Subcutaneous abdominal adipose tissue (tissue), 5 donors: ENCODE measurements around the gene CACNA2D3.

Source experiments
- H3K27ac ChIP-seq: one replicate; pipeline ENCODE4 v1.7.0; 2013; ENCODE audit warnings: low read depth, mild to moderate bottlenecking, inconsistent platforms, low read length, moderate library complexity
- H3K27me3 ChIP-seq, 5 donors: one replicate each; pipeline ENCODE4 v1.7.0; 2013; ENCODE audit warnings: low read length in 5 of 5, inconsistent platforms in 1 of 5; ENCODE audit not compliant: control insufficient read depth in 5 of 5, insufficient read depth in 4 of 5
- H3K36me3 ChIP-seq, 5 donors: one replicate each; pipeline ENCODE4 v1.7.0; 2013; ENCODE audit warnings: low read length in 5 of 5; ENCODE audit not compliant: control insufficient read depth in 5 of 5, insufficient read depth in 5 of 5
- H3K4me1 ChIP-seq, 5 donors: one replicate each; pipeline ENCODE4 v1.7.0; 2013; ENCODE audit warnings: low read length in 5 of 5, mild to moderate bottlenecking in 3 of 5, moderate library complexity in 1 of 5; ENCODE audit not compliant: control insufficient read depth in 5 of 5, insufficient read depth in 5 of 5
- H3K4me3 ChIP-seq, 5 donors: one replicate each; pipeline ENCODE4 v1.7.0; 2013; ENCODE audit warnings: low read length in 5 of 5, low read depth in 1 of 5
- H3K9ac ChIP-seq, 5 donors: one replicate each; pipeline ENCODE4 v1.7.0; 2013; ENCODE audit warnings: low read length in 5 of 5, mild to moderate bottlenecking in 4 of 5, moderate library complexity in 3 of 5
- H3K9me3 ChIP-seq, 5 donors: one replicate each; pipeline ENCODE4 v1.7.0; 2013; ENCODE audit warnings: low read length in 5 of 5; ENCODE audit not compliant: control insufficient read depth in 5 of 5
- donor health status: healthy.
- donor health status: healthy.
- donor health status: healthy.
- donor health status: healthy.
- donor health status: healthy.

Gene CACNA2D3

GRCh38 chr3:54421943-54422342 lies 299.6 kb downstream of the CACNA2D3 start:
- Histone ChIP-seq H3K4me3 (no peak overlapping the region), H3K27ac (no peak overlapping the region), H3K36me3 (no peaks in the 10 kb centered on the region), H3K27me3 (peaks cover 0 to 3% (median 0%) of the 10 kb centered on the region in 5 donors), H3K4me1 (no peaks in the 10 kb centered on the region), H3K9ac (no peak overlapping the region), H3K9me3 (no peaks in the 10 kb centered on the region)

GRCh38 chr3:54424292-54424691 lies 301.9 kb downstream of the CACNA2D3 start:
- H3K27me3 ChIP-seq, result peaks cover 0 to 3% (median 0%) of the 10 kb centered on the region in 5 donors
- H3K9me3 ChIP-seq, result no peaks in the 10 kb centered on the region
- H3K4me1 ChIP-seq, result no peaks in the 10 kb centered on the region
- H3K36me3 ChIP-seq, result no peaks in the 10 kb centered on the region
- H3K4me3 ChIP-seq, result no peak overlapping the region
- H3K27ac ChIP-seq, result no peak overlapping the region
- H3K9ac ChIP-seq, result no peak overlapping the region

GRCh38 chr3:54426381-54426780 lies 304.0 kb downstream of the CACNA2D3 start:
- H3K27ac ChIP-seq, result no peak overlapping the region
- H3K9me3 ChIP-seq, result no peaks in the 10 kb centered on the region
- no peak overlapping the region for H3K9ac ChIP-seq
- H3K4me3 ChIP-seq, result no peak overlapping the region
- no peaks in the 10 kb centered on the region for H3K4me1 ChIP-seq
- H3K27me3 ChIP-seq, result peaks cover 0 to 2% (median 0%) of the 10 kb centered on the region in 5 donors
- H3K36me3 ChIP-seq, result no peaks in the 10 kb centered on the region

GRCh38 chr3:54427501-54427900 lies 305.1 kb downstream of the CACNA2D3 start:
- Histone ChIP-seq H3K9me3 (no peaks in the 10 kb centered on the region), H3K4me3 (no peak overlapping the region), H3K27me3 (no peaks in the 10 kb centered on the region), H3K27ac (no peak overlapping the region), H3K36me3 (no peaks in the 10 kb centered on the region), H3K4me1 (no peaks in the 10 kb centered on the region), H3K9ac (no peak overlapping the region)

GRCh38 chr3:54427941-54428871 lies 305.9 kb downstream of the CACNA2D3 start:
- Histone ChIP-seq H3K27me3 (no peaks in the 10 kb centered on the region), H3K27ac (no peak overlapping the region), H3K36me3 (no peaks in the 10 kb centered on the region), H3K9ac (no peak overlapping the region), H3K4me1 (no peaks in the 10 kb centered on the region), H3K9me3 (no peaks in the 10 kb centered on the region), H3K4me3 (no peak overlapping the region)

- H3K27me3 ChIP-seq, result peaks cover 0 to 5% (median 0%) of the 10 kb centered on the region in 5 donors
- H3K9ac ChIP-seq, result no peak overlapping the region
- H3K4me3 ChIP-seq, result no peak overlapping the region
- no peak overlapping the region for H3K27ac ChIP-seq
- no peaks in the 10 kb centered on the region for H3K4me1 ChIP-seq
- no peaks in the 10 kb centered on the region for H3K9me3 ChIP-seq
- no peaks in the 10 kb centered on the region for H3K36me3 ChIP-seq
These were observed 310.6 kb downstream of the CACNA2D3 start for GRCh38 chr3:54432975-54433374.

- H3K36me3 ChIP-seq, result no peaks in the 10 kb centered on the region
- H3K27ac ChIP-seq, result no peak overlapping the region
- peaks cover 0 to 5% (median 0%) of the 10 kb centered on the region in 5 donors for H3K27me3 ChIP-seq
- H3K4me3 ChIP-seq, result no peak overlapping the region
- H3K9ac ChIP-seq, result no peak overlapping the region
- no peaks in the 10 kb centered on the region for H3K9me3 ChIP-seq
- H3K4me1 ChIP-seq, result no peaks in the 10 kb centered on the region
These were observed 311.5 kb downstream of the CACNA2D3 start for GRCh38 chr3:54433846-54434245.

- Histone ChIP-seq H3K36me3 (no peaks in the 10 kb centered on the region), H3K9ac (no peak overlapping the region), H3K4me3 (no peak overlapping the region), H3K9me3 (no peaks in the 10 kb centered on the region), H3K4me1 (no peaks in the 10 kb centered on the region), H3K27me3 (peaks cover 0 to 5% (median 0%) of the 10 kb centered on the region in 5 donors), H3K27ac (no peak overlapping the region)
These were observed 312.4 kb downstream of the CACNA2D3 start for GRCh38 chr3:54434756-54435155.

GRCh38 chr3:54437271-54437670 lies 314.9 kb downstream of the CACNA2D3 start:
- no peak overlapping the region for H3K9ac ChIP-seq
- H3K27ac ChIP-seq, result no peak overlapping the region
- H3K9me3 ChIP-seq, result no peaks in the 10 kb centered on the region
- peaks cover 0 to 5% (median 0%) of the 10 kb centered on the region in 5 donors for H3K27me3 ChIP-seq
- H3K4me3 ChIP-seq, result no peak overlapping the region
- no peaks in the 10 kb centered on the region for H3K36me3 ChIP-seq
- no peaks in the 10 kb centered on the region for H3K4me1 ChIP-seq

GRCh38 chr3:54443561-54444161 lies 321.3 kb downstream of the CACNA2D3 start:
- Histone ChIP-seq H3K9me3 (no peaks in the 10 kb centered on the region), H3K27me3 (no peaks in the 10 kb centered on the region), H3K27ac (no peak overlapping the region), H3K4me3 (no peak overlapping the region), H3K9ac (no peak overlapping the region), H3K4me1 (no peaks in the 10 kb centered on the region), H3K36me3 (no peaks in the 10 kb centered on the region)
